Activated CD8-positive, alpha-beta memory T cell treated with anti-CD3 and anti-CD28 coated beads for 36 hours (primary cell): ENCODE results near the gene EIF5A2. TPM values are rescaled to one million over a fixed set of nuclear protein-coding genes. Genes with fewer than 3 reads are reported as not detected.
"Not testable (repeated sequence)": the region's sequence is repeated elsewhere in the genome, so short reads cannot be mapped to it uniquely, and the experiment has no call there.

Experiments
- CTCF ChIA-PET: fragments of 350-600 bp; sonication (Branson Sonifier 250); formaldehyde crosslinking; loops from one replicate; lab custom pipeline; 2021; ENCODE audit warnings: antibody characterized with exemption; lab: Charles Lee
- POLR2A ChIA-PET: fragments of 350-600 bp; sonication (Branson Sonifier 250); formaldehyde crosslinking; loops from one replicate; lab custom pipeline; 2021; ENCODE audit warnings: antibody characterized with exemption; lab: Charles Lee
- total RNA-seq, 2 experiments: library from RNA; stranded (reverse); gene quantifications; one replicate each; pipeline ENCODE4 v1.2.3, GENCODE V29; 2021

EIF5A2 gene
- total RNA-seq, 2 experiments from 2014 or later = 9.4 to 12.2 TPM

GRCh38 chr3:170899455-170899854 is 9.0 kb downstream of the EIF5A2 start:
- CTCF ChIA-PET = no interaction called here

DNA sequence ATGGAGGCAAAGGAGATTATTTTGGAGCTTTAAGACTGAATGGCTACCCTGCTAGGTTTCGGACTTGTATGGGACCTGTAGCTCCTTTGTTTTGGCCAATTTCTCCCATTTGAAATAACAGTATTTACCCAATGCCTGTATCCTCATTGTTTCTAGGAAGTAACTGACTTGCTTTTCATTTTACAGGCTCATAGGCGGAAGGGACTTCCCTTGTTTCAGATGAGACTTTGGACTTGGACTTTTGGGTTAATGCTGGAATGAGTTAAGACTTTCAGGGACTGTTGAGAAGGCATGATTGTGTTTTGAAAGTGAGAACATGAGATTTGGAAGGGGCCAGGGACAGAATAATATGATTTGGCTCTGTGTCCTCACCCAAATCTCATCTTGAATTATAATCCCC is 10.5 kb downstream of the EIF5A2 start:
- ChIA-PET CTCF (no interaction called here), POLR2A (no interaction called here)

More at GRCh38 chr3:170899455-170899854, 9.0 kb downstream of the EIF5A2 start:
- POLR2A ChIA-PET = no interaction called here

DNA sequence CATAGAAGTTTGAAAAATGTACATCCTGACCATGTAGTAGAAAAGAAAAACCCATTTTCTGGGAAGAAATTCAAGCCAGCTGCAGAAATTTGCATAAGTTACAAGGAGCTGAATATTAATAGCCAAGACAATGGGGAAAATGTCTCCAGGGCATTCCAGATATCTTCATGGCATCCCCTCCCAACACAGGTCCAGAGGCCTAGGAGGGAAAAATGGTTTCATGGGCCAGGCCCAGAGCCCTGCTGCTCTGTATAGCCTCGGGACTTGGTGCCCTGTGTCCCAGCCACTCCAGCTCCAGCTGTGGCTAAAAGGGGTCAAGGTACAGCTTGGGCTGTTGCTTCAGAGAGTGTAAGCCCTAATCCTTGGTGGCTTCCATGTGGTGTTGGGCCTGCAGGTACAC is 11.2 kb downstream of the EIF5A2 start:
- POLR2A ChIA-PET, CTCF ChIA-PET: not testable (repeated sequence)

DNA sequence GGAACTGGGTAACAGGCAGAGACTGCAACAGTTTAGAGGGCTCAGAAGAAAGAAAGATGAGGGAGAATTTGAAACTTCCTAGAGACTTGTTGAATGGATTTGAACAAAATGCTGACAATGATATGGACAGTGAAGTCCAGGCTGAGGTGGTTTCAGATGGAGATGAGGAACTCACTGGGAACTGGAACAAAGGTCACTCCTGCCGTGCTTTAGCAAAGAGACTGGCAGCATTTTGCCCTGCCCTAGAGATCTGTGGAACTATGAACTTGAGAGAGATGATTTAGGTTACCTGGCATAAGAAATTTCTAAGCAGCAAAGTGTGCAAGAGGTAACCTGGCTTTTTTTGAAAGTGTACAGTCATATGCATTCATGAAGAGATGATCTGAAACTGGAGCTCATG is 11.7 kb downstream of the EIF5A2 start:
- CTCF ChIA-PET = no interaction called here
- POLR2A ChIA-PET = no interaction called here

DNA sequence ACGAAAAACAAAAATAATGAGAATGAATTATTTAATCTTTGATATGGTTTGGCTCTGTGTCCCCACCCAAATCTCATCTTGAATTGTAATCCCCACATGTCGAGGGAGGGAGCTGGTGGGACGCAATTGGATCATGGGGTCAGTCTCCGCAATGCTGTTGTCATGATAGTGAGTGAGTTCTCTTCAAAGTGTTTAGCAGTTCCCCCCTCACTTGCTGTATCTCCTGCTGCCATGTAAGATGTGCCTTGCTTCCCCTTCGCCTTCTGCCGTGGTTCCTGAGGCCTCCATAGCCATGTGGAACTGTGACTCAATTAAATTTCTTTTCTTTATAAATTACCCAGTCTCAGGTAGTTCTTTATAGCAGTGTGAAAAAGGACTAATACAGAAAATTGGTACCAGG is 12.1 kb downstream of the EIF5A2 start:
- POLR2A ChIA-PET, CTCF ChIA-PET: not testable (repeated sequence)

GRCh38 chr3:170893895-170894294 is 14.5 kb downstream of the EIF5A2 start:
- ChIA-PET CTCF (no interaction called here), POLR2A (no interaction called here)

GRCh38 chr3:170889630-170890029 is 18.8 kb downstream of the EIF5A2 start:
- ChIA-PET POLR2A (no interaction called here), CTCF (no interaction called here)

DNA sequence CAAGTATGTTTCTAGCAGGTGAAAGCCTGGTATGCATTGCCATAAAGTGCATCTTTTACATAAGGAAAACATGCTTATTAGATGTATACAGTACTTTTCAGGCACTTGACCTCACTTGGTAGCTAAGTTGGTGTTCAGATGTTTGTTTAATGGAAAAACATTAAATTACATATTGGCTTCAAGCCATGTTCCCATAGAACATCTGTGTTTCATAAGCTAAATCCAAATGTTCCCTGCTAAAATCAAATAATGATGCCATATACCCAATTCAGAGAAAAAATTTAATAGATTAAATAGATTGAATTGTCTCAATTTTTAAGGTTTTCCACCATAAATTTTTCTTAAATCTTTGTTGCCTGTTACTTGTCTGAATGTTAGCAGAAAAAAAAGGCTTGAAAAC is 19.3 kb downstream of the EIF5A2 start:
- ChIA-PET POLR2A (no interaction called here), CTCF (no interaction called here)

DNA sequence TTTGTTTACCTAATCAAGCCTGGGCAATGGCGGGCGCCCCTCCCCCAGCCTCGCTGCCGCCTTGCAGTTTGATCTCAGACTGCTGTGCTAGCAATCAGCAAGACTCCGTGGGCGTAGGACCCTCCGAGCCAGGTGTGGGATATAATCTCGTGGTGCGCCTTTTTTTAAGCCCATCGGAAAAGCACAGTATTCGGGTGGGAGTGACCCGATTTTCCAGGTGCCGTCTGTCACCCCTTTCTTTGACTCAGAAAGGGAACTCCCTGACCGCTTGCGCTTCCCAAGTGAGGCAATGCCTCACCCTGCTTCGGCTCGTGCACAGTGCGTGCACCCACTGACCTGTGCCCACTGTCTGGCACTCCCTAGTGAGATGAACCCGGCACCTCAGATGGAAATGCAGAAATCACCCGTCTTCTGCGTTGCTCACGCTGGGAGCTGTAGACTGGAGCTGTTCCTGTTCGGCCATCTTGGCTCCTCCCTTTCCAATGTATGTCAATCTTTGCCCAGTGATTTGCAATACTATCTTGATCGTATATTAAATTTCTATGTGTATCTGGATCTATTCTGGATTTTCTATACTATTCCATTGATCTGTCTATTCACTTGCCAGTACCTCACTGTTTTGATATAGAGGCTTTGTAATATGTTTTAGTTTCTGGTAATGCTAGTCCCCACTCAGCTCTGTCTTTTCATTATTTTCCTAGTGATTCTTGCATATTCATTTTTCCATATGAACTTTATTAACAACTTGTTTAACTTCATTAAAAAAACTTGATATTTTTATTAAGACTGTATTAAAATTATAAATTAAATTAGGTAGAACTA is 24.1 kb downstream of the EIF5A2 start:
- POLR2A ChIA-PET, CTCF ChIA-PET: not testable (repeated sequence)

GRCh38 chr3:170878688-170879087 is 29.7 kb downstream of the EIF5A2 start:
- CTCF ChIA-PET, POLR2A ChIA-PET: not testable (repeated sequence)

DNA sequence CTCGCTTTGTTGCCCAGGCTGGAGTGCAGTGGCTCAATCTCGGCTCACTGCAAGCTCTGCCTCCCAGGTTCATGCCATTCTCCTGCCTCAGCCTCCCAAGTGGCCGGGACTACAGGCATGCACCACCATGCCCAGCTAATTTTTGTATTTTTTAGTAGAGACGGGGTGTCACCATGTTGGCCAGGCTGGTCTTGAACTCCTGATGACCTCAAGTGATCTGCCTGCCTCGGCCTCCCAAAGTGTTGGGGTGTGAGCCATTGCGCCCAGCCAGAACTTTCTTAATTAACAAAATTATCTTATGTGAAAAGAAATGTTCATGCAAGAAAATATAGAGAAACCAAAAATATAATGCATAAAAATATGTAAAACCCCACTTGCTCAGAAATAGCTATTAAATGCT is 31.1 kb downstream of the EIF5A2 start:
- POLR2A ChIA-PET, CTCF ChIA-PET: not testable (repeated sequence)

- ChIA-PET CTCF (no interaction called here), POLR2A (no interaction called here)
Observed at GRCh38 chr3:170876537-170876936, 31.9 kb downstream of the EIF5A2 start.

DNA sequence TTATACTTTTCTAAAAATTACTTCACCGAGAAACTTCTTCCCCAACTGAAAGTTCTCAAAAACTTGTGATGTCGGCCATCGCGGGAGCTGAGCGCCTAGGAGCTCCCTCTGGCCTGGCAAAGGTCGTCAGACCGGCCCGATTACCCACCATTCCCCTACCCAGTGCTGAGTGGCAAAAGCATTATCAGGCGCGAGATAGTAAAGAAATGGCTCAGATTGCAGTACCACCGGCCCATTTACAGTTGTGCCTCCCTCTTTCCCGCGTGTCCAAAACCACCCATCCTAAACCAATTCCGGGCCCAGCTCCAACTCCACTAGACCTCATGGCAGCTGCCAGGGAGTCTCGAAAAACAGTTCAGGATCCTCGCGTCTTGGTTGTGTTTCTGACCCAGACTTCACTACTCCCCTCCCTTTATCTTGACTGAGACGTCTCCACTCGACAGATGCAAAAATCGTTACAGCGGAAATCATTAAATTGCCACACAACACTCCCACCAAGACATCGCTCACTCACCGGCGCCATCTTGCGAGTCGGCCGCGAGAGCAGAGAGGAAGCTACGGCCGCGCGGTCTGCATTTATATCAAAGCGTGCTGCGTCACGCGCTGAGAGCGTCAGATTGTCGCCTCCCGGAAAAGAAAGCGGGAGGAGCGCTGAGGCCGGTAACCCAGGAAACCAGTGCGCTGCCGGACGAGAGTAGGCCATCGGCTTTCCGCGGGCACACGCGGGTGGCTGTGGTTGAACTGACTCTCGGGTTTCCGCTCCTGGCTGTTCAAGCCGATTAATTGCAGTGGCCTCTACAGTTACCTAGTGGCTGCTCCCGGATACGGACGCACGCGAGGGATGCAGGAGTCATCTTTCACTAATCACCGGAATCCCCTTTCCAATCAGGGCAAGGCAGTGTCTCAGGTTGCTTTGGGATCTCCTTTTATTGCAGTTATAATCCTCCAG is 38.5 kb downstream of the EIF5A2 start, which contains the start of gene RPL22L1:
TSS of gene RPL22L1 (minus strand) at position 551 of the 949 bp plus-strand sequence. CDS start at position 523, 28 bp downstream.
- ChIA-PET CTCF (interaction anchor here (0.7 to 1.0 kb wide), 2 partner anchors 38 to 392 kb away, joined by 3 read pairs; partner anchors contain the start of gene EIF5A2), POLR2A (interaction anchor here (0.6 to 1.7 kb wide), 10 partner anchors 39 to 1927 kb away, joined by 3 to 22 read pairs (median 4); partner anchors contain the start of genes EIF5A2, PHC3 and SKIL)

DNA sequence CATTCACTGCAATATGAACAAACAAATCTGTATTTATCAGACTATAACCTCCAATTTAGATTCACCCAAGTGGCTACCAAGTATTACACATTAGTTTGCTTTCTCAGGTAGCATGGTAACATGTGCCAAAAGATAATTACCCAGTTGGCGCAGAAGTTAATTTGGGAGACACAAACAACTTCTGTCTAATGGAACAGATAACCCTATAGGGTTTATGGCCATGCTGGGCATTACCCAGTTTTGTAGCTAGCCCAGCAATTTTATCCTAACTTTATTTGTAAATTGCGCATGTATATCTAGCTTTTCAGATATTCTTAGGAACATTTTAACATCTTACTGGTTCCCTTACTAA is 39.2 kb downstream of the EIF5A2 start:
- POLR2A ChIA-PET = interaction anchor here (0.6 to 1.7 kb wide), 7 partner anchors 40 to 1238 kb away, joined by 3 to 22 read pairs (median 4); partner anchors contain the start of genes EIF5A2, PHC3 and SKIL
- CTCF ChIA-PET = interaction anchor here (1.0 kb wide), 1 partner anchor 39 kb away, joined by 3 read pairs; the partner anchor contains the start of gene EIF5A2

DNA sequence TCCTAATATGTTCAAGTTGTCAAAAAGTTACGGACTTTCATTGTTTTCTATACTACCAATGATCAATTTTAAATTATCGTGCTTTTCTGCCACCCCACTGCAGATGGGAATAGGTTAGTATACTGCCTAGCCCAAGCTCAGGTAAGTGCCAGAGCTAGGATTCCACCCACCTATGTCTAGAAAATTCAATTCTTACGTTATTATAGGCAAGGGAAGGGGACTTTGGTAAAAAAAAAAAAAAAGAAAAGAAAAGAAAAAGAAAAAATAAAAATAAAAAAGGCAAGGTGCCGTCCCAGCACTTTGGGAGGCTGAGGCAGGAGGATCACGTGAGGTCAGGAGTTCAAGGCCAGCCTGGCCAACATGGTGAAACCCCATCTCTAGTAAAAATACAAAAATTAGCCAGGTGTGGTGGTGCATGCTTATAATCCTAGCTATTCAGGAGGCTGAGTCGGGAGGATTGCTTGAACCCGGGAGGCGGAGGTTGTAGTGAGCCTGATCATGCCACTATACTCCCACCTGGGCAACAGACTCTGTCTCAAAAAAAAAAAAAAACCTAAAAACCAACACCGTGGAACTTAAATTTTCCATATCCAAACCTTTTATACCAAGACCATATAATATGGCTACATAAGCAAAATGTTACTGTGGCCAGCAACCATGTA is 39.7 kb downstream of the EIF5A2 start:
- ChIA-PET POLR2A (interaction anchor here (0.6 to 1.7 kb wide), 6 partner anchors 26 to 687 kb away, joined by 3 to 22 read pairs (median 7); partner anchors contain the start of genes EIF5A2, PHC3 and SKIL), CTCF (no interaction called here)

GRCh38 chr3:170867143-170867937 is 41.1 kb downstream of the EIF5A2 start:
- ChIA-PET CTCF (interaction anchor here (1.2 kb wide), 1 partner anchor 10 kb away, joined by 5 read pairs; no protein-coding TSS in a partner anchor), POLR2A (no interaction called here)

DNA sequence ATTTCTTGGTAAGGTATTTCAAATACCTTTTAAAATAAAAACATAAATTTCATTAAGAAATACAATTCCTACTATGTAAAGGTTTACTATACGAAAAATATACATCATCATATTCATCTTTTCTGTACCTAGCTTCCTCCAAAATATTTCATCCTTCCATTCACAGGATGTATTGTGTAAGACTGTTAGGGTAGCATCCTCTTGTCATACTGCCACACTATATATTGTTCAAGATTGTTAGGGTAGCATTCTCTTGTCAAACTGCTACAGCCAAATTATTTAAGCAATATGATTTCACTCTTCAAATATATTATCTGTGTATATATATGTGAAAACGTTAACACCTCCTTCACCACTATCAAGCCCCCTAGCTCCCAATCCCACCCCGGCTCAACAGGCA is 41.9 kb downstream of the EIF5A2 start:
- ChIA-PET POLR2A (no interaction called here), CTCF (interaction anchor here (1.2 kb wide), 1 partner anchor 9 kb away, joined by 5 read pairs; no protein-coding TSS in a partner anchor)
